ENCODE measurements around the gene RPGRIP1L. TPM values are rescaled to one million over a fixed set of nuclear protein-coding genes. Genes with fewer than 3 reads are reported as not detected.

Gene RPGRIP1L
- total RNA-seq, 1 donor from 2014 or later: 5.0 TPM

DNA sequence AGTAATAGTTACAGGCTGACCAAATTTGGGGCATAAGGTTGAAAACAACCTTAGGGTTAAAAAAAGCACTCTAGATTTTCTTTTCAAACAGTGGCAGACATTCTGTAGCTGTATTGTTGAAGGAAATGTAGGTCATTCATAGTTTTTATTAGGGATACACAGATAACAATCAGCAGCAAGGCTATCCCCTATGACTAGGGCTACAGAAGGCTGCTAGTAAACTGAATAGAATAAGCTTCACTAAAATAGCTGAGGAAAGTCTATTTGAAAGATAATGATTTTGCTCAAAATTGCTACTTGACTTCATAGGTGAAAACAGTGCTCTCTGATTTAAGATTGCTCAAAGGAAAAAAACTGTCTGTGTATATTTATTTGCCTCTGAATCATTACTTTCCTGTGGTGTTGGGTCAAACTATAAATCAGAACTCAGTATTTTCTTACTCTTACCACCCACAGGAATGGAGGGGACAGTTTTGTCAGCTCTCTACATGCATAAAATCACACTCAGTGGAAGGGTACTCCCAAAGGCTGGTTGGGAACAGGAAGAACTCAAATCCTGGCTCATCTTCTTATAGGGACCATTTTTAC, 24.8 kb downstream of the RPGRIP1L start:
- ChIA-PET CTCF (interaction anchor here (0.5 kb wide), 1 partner anchor 74 kb away, joined by 3 read pairs; no protein-coding TSS in a partner anchor), POLR2A (interaction anchor here (0.6 kb wide), 1 partner anchor 126 kb away, joined by 4 read pairs; no protein-coding TSS in a partner anchor)
- ATAC-seq (ENCODE audit: low read depth) (no peak), DNase-seq (no peak)
- peaks cover 11% of the 10 kb centered on the region for H3K36me3 Mint-ChIP-seq (ENCODE audit: low read depth)
- intact Hi-C loops (cut with micrococcal nuclease): no loop called here
- H3K4me1 Mint-ChIP-seq: no peaks in the 10 kb centered on the region
- H3K9me3 Mint-ChIP-seq: no peaks in the 10 kb centered on the region
- no peaks in the 10 kb centered on the region for H3K27me3 Mint-ChIP-seq
- H3K27ac Mint-ChIP-seq: no peak overlapping the region
- TF ChIP-seq, protein P1, sequence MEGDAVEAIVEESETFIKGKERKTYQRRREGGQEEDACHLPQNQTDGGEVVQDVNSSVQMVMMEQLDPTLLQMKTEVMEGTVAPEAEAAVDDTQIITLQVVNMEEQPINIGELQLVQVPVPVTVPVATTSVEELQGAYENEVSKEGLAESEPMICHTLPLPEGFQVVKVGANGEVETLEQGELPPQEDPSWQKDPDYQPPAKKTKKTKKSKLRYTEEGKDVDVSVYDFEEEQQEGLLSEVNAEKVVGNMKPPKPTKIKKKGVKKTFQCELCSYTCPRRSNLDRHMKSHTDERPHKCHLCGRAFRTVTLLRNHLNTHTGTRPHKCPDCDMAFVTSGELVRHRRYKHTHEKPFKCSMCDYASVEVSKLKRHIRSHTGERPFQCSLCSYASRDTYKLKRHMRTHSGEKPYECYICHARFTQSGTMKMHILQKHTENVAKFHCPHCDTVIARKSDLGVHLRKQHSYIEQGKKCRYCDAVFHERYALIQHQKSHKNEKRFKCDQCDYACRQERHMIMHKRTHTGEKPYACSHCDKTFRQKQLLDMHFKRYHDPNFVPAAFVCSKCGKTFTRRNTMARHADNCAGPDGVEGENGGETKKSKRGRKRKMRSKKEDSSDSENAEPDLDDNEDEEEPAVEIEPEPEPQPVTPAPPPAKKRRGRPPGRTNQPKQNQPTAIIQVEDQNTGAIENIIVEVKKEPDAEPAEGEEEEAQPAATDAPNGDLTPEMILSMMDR (IDR thresholded peaks at IDR 0.05): no peak
- H3K4me3 Mint-ChIP-seq: no peak overlapping the region

DNA sequence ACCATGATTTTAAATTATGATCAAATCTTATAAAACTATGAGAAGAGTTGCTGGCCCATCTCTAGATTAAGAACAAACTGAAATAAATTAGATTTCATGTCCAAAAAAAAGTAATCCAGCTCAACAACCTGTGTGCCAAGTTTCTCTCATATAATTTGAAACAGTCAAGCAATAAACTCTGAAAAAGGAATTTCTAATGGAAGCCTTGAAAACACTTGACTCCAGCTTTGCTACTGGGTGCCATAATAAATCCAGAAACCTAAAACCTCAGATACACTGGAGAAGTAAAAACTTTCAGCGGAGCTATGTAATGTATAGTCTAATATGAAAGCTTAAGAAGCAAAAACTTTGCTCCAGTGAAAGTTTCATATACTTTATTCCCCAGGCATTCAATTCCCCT, 25.5 kb downstream of the RPGRIP1L start:
- peaks cover 5% of the 10 kb centered on the region for H3K36me3 Mint-ChIP-seq (ENCODE audit: low read depth)

DNA sequence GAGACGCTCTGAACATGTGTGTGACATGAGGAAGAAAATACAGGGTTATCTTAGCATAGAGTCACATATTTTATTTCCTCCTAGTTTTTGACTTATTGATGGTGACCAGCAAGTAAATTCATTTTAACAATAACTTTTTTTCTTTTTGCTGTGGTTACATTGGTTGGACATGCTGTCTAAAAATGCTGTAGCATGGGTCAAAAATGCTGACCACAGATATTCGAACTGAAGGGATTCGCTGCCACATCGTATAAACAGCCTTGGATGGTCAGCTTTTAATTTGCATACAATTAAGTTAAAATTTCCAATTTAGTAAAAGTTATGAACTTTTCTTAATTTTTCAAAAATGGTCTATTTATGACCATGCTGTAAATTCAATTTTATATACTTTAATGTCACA, 30.5 kb downstream of the RPGRIP1L start:
- Mint-ChIP-seq H3K9me3 (no peaks in the 10 kb centered on the region), H3K36me3 (ENCODE audit: low read depth) (no peaks in the 10 kb centered on the region), H3K27ac (no peak overlapping the region), H3K27me3 (no peaks in the 10 kb centered on the region), H3K4me3 (no peak overlapping the region), H3K4me1 (no peaks in the 10 kb centered on the region)
- ATAC-seq (ENCODE audit: low read depth) (no peak), DNase-seq (no peak)
- TF ChIP-seq, protein P1 (IDR thresholded peaks at IDR 0.05): no peak
- ChIA-PET CTCF (no interaction called here), POLR2A (no interaction called here)
- intact Hi-C loops (cut with micrococcal nuclease): no loop called here

More for the DNA sequence above, 25.5 kb downstream of the RPGRIP1L start:
- DNase-seq (no peak), ATAC-seq (ENCODE audit: low read depth) (no peak)
- no peak overlapping the region for H3K27ac Mint-ChIP-seq
- intact Hi-C loops (cut with micrococcal nuclease): no loop called here
- CTCF ChIA-PET: no interaction called here
- H3K4me1 Mint-ChIP-seq: no peaks in the 10 kb centered on the region
- POLR2A ChIA-PET: no interaction called here
- no peaks in the 10 kb centered on the region for H3K9me3 Mint-ChIP-seq
- TF ChIP-seq, protein P1 (IDR thresholded peaks at IDR 0.05): no peak
- no peaks in the 10 kb centered on the region for H3K27me3 Mint-ChIP-seq
- H3K4me3 Mint-ChIP-seq: no peak overlapping the region

DNA sequence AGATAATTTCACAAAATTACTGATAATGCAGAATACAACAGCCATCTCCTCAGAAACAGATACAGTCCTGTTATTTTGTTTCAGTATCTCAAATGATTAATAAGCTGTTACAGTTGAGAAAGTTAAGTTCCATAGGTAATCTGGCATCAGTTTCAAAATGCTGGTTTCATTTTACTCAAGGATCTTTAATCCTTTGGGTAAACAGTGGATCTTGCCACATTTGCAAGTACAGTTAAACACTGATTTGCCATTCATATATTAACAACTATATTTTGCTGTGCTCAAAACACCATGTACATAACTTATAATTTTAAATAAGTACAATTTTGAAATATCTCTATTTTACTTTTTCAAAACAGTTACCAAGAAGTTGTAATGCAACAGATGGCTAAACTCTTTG, 31.2 kb downstream of the RPGRIP1L start:
- CTCF ChIA-PET: no interaction called here
- intact Hi-C loops (cut with micrococcal nuclease): no loop called here
- Mint-ChIP-seq H3K4me3 (no peak overlapping the region), H3K27me3 (no peaks in the 10 kb centered on the region), H3K36me3 (ENCODE audit: low read depth) (no peaks in the 10 kb centered on the region), H3K4me1 (no peaks in the 10 kb centered on the region), H3K9me3 (no peaks in the 10 kb centered on the region), H3K27ac (no peak overlapping the region)
- no peak for DNase-seq
- no peak for ATAC-seq (ENCODE audit: low read depth)
- TF ChIP-seq, protein P1 (IDR thresholded peaks at IDR 0.05): no peak
- POLR2A ChIA-PET: no interaction called here

DNA sequence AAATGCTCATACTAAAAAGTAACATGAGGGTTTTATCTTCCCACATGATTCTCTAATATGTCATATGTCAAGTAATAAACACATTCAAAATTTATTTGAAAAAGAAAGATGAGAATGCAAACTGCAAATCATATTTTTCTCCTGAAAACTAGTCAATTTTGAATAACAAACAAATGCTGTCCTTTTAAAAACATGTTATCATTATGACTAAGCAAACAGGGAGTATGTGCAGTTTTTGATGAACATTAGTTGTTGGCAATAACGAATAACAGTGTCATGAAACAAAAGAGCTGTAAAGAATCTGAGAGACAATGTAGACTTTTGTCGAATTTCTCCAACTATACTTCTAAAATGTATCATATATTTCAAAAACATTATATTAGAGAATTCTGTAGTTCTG, 34.8 kb downstream of the RPGRIP1L start:
- DNase-seq (no peak), ATAC-seq (ENCODE audit: low read depth) (no peak)
- ChIA-PET CTCF (no interaction called here), POLR2A (no interaction called here)
- TF ChIP-seq, protein P1 (IDR thresholded peaks at IDR 0.05): no peak
- no peak overlapping the region for H3K27ac Mint-ChIP-seq
- no peak overlapping the region for H3K4me3 Mint-ChIP-seq
- H3K4me1 Mint-ChIP-seq: no peaks in the 10 kb centered on the region
- H3K9me3 Mint-ChIP-seq: no peaks in the 10 kb centered on the region
- no peaks in the 10 kb centered on the region for H3K27me3 Mint-ChIP-seq
- no peaks in the 10 kb centered on the region for H3K36me3 Mint-ChIP-seq (ENCODE audit: low read depth)
- intact Hi-C loops (cut with micrococcal nuclease): no loop called here
